ENCODE data around the gene LMBR1.

Gene LMBR1

DNA sequence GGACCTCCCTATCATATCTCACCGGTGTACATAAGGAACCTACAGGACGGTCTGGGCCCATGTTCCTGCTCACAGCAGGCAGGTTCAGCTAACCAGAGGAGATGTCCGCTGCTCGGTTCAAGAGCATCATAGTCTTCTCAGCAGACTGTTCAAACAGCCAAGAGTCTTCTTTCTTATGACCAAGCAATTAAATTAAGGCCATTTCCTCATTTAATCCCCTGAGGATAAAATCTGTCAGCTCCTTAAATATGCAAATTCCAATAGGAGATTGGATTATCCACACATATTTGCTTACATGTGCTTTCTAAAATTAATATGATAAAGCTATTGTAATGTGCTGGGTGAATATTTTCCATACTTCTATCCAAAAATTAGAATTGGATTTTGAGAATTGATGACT, 59.7 kb downstream of the LMBR1 start:
- Histone ChIP-seq H3K4me3 (ENCODE audit: low read depth, low read length) (no peak overlapping the region), H3K9me3 (ENCODE audit: severe bottlenecking) (no peaks in the 10 kb centered on the region), H3K36me3 (peaks cover 9% of the 10 kb centered on the region; the same call in 1 of the 2 replicates), H3K27ac (no peak overlapping the region), H3K27me3 (ENCODE audit: insufficient read depth, low read depth, severe bottlenecking) (no peaks in the 10 kb centered on the region)
- TF ChIP-seq, protein P1, sequence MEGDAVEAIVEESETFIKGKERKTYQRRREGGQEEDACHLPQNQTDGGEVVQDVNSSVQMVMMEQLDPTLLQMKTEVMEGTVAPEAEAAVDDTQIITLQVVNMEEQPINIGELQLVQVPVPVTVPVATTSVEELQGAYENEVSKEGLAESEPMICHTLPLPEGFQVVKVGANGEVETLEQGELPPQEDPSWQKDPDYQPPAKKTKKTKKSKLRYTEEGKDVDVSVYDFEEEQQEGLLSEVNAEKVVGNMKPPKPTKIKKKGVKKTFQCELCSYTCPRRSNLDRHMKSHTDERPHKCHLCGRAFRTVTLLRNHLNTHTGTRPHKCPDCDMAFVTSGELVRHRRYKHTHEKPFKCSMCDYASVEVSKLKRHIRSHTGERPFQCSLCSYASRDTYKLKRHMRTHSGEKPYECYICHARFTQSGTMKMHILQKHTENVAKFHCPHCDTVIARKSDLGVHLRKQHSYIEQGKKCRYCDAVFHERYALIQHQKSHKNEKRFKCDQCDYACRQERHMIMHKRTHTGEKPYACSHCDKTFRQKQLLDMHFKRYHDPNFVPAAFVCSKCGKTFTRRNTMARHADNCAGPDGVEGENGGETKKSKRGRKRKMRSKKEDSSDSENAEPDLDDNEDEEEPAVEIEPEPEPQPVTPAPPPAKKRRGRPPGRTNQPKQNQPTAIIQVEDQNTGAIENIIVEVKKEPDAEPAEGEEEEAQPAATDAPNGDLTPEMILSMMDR (IDR thresholded peaks at IDR 0.05; ENCODE audit: low read depth, low read length), result no peak
- DNase-seq, result no peak

DNA sequence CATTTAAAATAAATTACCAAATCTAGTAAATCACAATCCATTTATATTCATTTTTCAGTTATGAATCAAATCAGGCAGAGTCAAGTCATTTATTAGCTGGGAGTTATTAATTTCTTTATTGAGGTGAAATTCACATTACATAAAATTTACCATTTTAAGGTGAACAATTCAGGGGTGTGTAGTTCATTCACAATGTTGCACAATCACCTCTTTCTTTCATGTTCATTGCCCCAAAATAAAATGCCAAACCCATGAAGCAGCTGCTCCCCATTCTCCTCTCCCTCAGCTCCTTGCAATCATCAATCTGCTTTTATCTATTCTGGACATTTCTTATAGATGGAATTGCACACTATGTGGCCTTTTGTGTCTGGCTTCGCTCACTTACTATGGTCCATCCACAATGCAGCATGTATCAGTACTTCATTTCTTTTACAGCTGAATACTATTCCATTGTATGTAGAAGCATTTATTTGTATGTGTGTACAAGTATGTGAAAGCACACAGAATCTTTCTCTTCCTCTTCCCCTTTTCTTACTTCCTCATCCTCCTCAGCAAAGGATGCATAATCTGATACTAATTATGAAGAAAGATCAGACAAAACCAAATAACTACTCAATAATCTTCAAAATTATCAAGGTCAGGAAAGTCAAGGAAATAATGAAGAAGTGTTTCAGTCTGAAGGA, 60.6 kb downstream of the LMBR1 start:
- DNase-seq, result no peak
- TF ChIP-seq, protein P1 (IDR thresholded peaks at IDR 0.05; ENCODE audit: low read depth, low read length), result no peak
- H3K27me3 ChIP-seq (ENCODE audit: insufficient read depth, low read depth, severe bottlenecking), result no peaks in the 10 kb centered on the region
- H3K27ac ChIP-seq, result no peak overlapping the region
- no peaks in the 10 kb centered on the region for H3K9me3 ChIP-seq (ENCODE audit: severe bottlenecking)
- no peak overlapping the region for H3K4me3 ChIP-seq (ENCODE audit: low read depth, low read length)
- peaks cover 9% of the 10 kb centered on the region; the same call in 1 of the 2 replicates for H3K36me3 ChIP-seq

DNA sequence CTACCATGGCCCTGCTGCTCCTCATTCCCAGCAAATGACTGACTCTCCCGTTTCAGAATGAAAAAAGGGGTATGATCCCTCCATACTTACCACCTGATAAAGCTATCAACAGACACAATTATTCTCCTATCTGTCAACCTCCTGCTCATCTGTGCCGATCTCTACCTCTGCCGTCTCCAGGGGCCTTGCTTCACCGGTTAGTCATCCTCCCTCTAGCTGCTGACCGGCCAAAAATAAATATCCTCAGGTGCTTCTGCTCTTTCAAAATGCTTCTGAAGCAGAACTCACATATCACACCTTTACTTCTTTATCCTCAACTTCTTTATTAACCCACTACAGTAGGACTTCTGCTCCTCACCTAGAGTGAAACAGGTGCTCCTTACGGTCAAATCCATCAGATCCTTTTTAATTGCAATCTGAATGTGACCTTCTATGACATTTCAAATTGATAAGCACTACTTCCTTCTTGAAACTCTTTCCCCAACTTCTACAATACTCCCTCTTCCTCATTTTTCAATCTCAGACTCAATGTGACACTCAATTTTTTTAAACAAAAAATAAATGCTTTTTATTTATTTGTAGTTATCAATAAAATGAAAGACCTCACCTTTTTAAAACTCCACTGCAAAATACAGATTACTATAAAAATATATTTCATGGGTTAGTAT, 63.2 kb downstream of the LMBR1 start:
- H3K27ac ChIP-seq, result no peak overlapping the region
- no peaks in the 10 kb centered on the region for H3K27me3 ChIP-seq (ENCODE audit: insufficient read depth, low read depth, severe bottlenecking)
- peaks cover 9% of the 10 kb centered on the region; the same call in 1 of the 2 replicates for H3K36me3 ChIP-seq
- DNase-seq, result no peak
- no peaks in the 10 kb centered on the region for H3K9me3 ChIP-seq (ENCODE audit: severe bottlenecking)
- H3K4me3 ChIP-seq (ENCODE audit: low read depth, low read length), result no peak overlapping the region
- TF ChIP-seq, protein P1 (IDR thresholded peaks at IDR 0.05; ENCODE audit: low read depth, low read length), result no peak

DNA sequence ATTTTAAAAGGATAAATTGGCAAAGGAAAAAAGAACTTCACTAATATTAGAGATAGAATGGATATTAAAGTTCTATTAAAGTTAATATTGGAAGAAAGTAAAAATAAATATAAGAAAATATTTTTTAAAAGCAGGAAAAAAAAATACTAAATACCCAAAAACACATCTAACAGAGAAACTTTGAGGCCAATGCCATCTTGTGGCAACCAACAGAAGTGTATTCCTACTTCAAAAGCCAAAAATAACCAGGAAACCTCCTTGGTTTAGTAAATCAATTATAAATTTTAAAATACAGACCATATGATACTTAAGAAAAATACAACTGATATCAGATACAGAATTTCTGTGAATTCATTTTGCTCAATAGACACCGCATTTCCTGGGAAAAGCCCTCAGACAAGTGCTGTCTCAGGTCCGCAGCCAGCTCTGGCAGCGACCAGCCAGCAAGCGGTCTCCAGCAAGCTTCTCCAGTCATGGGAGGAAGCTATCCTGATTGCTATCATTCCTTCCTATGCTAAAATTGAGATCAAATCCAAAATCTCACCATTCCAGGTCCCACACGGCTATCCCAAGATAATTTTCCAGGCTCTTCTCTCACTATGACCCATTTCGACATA, 65.3 kb downstream of the LMBR1 start:
- TF ChIP-seq, protein P1 (IDR thresholded peaks at IDR 0.05; ENCODE audit: low read depth, low read length), result no peak
- DNase-seq, result no peak
- Histone ChIP-seq H3K9me3 (ENCODE audit: severe bottlenecking) (no peaks in the 10 kb centered on the region), H3K4me3 (ENCODE audit: low read depth, low read length) (no peak overlapping the region), H3K36me3 (peaks cover 7% of the 10 kb centered on the region; the same call in 1 of the 2 replicates), H3K27me3 (ENCODE audit: insufficient read depth, low read depth, severe bottlenecking) (no peaks in the 10 kb centered on the region), H3K27ac (no peak overlapping the region)

DNA sequence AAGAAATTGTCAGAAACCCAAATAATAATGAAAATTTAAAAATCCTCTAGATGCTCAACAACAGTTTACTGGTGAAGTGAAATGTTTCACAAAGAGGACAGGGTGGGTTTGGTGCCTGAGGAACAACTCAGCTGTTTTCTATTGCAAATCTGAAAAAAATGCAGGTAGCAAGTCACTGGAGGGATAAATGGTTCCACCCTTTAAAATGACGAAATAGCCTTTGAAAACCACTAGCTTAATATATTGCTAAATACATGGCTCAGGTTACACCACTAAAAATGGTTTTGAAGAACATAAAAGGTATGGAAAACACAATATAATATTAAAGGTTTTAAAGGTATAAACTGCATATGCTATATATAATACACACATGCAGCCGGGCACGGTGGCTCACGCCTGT, 69.5 kb downstream of the LMBR1 start:
- DNase-seq, result no peak
- H3K4me3 ChIP-seq (ENCODE audit: low read depth, low read length), result no peak overlapping the region

More for the DNA sequence above, 69.5 kb downstream of the LMBR1 start:
- no peaks in the 10 kb centered on the region for H3K27me3 ChIP-seq (ENCODE audit: insufficient read depth, low read depth, severe bottlenecking)
- TF ChIP-seq, protein P1 (IDR thresholded peaks at IDR 0.05; ENCODE audit: low read depth, low read length), result no peak
- H3K27ac ChIP-seq, result no peak overlapping the region
- no peaks in the 10 kb centered on the region for H3K9me3 ChIP-seq (ENCODE audit: severe bottlenecking)
- H3K36me3 ChIP-seq, result no peaks in the 10 kb centered on the region

Data from WERI-Rb-1 (cell line).